Measurements from ENCODE around the gene NOX3.
A peak's percentile ranks its signal among the peaks of the same experiment; 100 is the strongest.
"Not testable (repeated sequence)": the region's sequence is repeated elsewhere in the genome, so short reads cannot be mapped to it uniquely, and the experiment has no call there.

NOX3 gene, protein sequence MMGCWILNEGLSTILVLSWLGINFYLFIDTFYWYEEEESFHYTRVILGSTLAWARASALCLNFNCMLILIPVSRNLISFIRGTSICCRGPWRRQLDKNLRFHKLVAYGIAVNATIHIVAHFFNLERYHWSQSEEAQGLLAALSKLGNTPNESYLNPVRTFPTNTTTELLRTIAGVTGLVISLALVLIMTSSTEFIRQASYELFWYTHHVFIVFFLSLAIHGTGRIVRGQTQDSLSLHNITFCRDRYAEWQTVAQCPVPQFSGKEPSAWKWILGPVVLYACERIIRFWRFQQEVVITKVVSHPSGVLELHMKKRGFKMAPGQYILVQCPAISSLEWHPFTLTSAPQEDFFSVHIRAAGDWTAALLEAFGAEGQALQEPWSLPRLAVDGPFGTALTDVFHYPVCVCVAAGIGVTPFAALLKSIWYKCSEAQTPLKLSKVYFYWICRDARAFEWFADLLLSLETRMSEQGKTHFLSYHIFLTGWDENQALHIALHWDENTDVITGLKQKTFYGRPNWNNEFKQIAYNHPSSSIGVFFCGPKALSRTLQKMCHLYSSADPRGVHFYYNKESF

DNA sequence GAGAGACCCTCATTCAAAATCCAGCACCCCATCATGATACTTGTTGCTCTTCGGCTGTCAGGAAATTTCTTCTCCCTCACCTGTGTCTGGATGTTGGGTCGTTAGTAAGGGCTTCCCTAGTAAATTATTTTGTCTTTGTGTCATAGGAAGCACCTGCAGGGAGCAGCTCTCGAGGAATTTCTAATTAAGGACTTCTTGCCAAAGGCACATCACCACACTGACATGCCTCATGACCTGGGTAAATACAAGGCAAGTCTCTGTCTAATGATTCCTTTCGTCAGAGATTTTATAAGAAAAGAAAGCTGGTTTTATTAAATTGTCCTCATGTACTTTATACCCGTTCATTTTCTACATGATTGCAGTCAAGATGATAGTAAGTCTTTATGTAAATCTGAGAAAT, at the start of gene NOX3:
TSS of gene NOX3 (minus strand) at position 74 of the 400 bp plus-strand sequence. CDS start at position 35, 39 bp downstream.
- in situ Hi-C loops (cut with MboI; ENCODE audit: low pct_unique_long_range_greater_than_20kb, low sequenced_read_pairs), result no loop called here
- DNase-seq, result no peak

DNA sequence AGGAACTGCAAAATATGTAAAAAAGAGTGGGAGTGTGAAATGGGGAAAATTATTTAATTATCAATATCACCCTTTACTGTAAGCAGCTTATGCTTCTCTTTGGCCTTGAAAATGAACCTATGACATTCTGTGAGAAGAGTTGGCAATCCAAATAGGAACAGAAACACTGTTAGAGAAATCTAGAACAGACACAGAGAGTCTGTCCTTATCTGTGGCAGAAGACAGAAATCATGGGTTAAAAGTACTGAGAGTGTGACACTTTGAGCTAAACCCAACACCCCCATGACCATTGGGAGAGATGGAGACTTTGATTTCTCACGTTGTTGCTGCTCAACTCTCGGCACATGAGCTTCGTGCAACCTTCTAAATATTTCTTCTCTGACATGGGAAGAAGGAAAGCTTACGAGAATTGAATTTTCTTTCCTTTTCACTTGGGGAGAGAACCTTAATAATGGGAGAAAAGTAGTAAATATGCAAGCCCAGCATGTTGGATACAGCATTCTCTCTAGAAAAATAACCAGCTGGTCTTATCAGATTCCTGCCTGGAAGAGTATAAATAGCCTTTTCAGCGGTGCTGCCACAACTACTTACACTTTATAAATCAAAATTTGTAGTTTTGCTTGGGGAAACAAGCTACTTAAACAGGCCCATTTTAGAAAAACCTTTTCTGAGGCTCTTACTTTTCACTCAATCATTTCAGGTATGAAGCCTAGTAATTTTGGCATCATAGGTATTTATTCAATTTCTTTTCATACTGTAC, 49.4 kb upstream of the NOX3 start:
- in situ Hi-C loops (cut with MboI; ENCODE audit: low pct_unique_long_range_greater_than_20kb, low sequenced_read_pairs), result no loop called here

GRCh38 chr6:155502393-155502792, 46.8 kb upstream of the NOX3 start:
- no peak for DNase-seq
- in situ Hi-C loops (cut with MboI; ENCODE audit: low pct_unique_long_range_greater_than_20kb, low sequenced_read_pairs), result no loop called here

More for the DNA sequence above, 49.4 kb upstream of the NOX3 start:
- no peak for DNase-seq

GRCh38 chr6:155499574-155499973, 43.9 kb upstream of the NOX3 start:
- in situ Hi-C loops (cut with MboI; ENCODE audit: low pct_unique_long_range_greater_than_20kb, low sequenced_read_pairs), result no loop called here
- DNase-seq, result no peak

DNA sequence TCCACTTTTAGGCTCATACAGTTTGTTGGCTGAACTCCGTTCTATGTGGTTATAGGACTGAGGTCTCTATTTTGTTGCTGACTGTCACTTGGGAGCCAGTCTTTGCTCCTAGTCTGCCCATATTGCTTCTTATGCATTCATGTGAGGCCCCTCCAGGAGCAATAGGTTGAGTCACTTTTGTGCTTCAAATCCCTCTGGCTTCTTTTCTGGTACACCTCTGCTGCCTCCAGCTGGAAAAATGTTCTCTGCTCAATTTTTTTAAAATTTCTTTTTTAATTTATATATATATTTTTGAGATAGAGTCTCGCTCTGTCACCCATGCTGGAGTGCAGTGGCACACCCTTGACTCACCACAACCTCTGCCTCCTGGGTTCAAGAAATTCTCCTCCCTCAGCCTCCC, 42.7 kb upstream of the NOX3 start:
- DNase-seq, result no peak
- in situ Hi-C loops (cut with MboI; ENCODE audit: low pct_unique_long_range_greater_than_20kb, low sequenced_read_pairs), result no loop called here

- DNase-seq, result no peak
- in situ Hi-C loops (cut with MboI; ENCODE audit: low pct_unique_long_range_greater_than_20kb, low sequenced_read_pairs), result no loop called here
Observed at GRCh38 chr6:155497273-155497672, 41.6 kb upstream of the NOX3 start.

DNA sequence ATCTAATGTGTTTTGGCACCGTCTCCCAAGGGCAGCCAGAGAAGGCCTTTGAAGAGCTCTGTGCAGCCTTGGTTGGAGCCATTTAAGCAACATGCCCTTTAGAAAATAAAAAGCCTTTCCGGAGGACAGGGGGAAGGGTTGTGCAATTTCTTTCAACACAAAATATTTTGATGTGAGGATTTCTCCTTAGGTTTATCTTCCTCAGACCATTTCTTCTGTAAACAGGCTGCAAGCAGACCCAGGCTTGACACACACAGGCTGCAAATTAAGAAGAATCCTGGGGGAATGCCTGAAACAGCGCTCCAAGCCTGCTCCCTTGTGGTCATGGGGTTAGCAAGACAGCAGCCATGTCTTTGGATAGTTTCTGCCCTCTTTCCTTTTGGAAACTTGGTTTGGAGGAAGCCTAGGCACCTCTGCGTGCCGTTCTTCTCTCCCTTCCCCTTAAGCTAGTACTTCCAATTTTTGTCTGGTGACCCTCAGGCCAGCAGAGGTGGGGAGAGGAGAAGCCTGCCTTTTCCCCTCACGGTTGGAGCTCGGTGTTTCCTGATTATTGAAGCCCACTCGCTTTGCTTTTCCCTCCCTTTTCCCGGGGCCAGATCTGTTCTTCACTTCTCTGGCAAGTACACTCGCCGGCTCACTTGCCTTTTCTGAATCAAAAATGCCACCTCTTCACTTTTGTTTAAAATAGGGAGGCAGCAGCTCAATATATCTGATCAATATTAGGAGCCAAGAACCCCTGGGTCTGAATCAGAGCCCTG, 39.6 kb upstream of the NOX3 start:
- DNase-seq, result peak; percentile 8
- in situ Hi-C loops (cut with MboI; ENCODE audit: low pct_unique_long_range_greater_than_20kb, low sequenced_read_pairs), result no loop called here

GRCh38 chr6:155493694-155494143, 38.1 kb upstream of the NOX3 start:
- no peak for DNase-seq
- in situ Hi-C loops (cut with MboI; ENCODE audit: low pct_unique_long_range_greater_than_20kb, low sequenced_read_pairs), result no loop called here

- in situ Hi-C loops (cut with MboI; ENCODE audit: low pct_unique_long_range_greater_than_20kb, low sequenced_read_pairs), result no loop called here
- no peak for DNase-seq
Observed at GRCh38 chr6:155493026-155493693, 37.5 kb upstream of the NOX3 start.

GRCh38 chr6:155492061-155492735, 36.6 kb upstream of the NOX3 start:
- in situ Hi-C loops (cut with MboI; ENCODE audit: low pct_unique_long_range_greater_than_20kb, low sequenced_read_pairs), result no loop called here
- DNase-seq, result no peak

DNA sequence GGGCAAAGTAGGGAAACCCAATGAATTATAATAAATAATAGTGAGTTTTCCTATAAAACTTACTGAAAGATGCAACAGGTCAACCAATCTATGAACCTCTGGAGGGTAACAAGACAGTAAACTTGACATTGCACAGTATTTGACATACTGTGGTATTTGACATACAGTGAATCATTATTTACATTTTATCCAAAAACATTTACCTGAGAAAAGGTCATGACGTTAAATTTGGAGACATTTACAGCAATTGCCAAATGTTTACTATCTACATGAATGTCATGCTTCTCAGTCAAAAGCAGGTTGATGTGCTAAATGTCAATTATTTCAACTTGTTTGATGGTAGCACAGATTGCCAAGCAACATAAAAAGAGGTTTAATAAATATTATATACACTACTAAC, 35.8 kb upstream of the NOX3 start:
- in situ Hi-C loops (cut with MboI; ENCODE audit: low pct_unique_long_range_greater_than_20kb, low sequenced_read_pairs), result no loop called here
- DNase-seq, result no peak

GRCh38 chr6:155488197-155488596, 32.6 kb upstream of the NOX3 start:
- DNase-seq; in situ Hi-C loops (cut with MboI; ENCODE audit: low pct_unique_long_range_greater_than_20kb, low sequenced_read_pairs): not testable (repeated sequence)

- DNase-seq, result no peak
- in situ Hi-C loops (cut with MboI; ENCODE audit: low pct_unique_long_range_greater_than_20kb, low sequenced_read_pairs), result no loop called here
Observed at GRCh38 chr6:155487371-155488130, 31.9 kb upstream of the NOX3 start.

- no peak for DNase-seq
- in situ Hi-C loops (cut with MboI; ENCODE audit: low pct_unique_long_range_greater_than_20kb, low sequenced_read_pairs), result no loop called here
Observed at GRCh38 chr6:155486721-155487294, 31.2 kb upstream of the NOX3 start.

GRCh38 chr6:155485756-155486155, 30.1 kb upstream of the NOX3 start:
- in situ Hi-C loops (cut with MboI; ENCODE audit: low pct_unique_long_range_greater_than_20kb, low sequenced_read_pairs), result no loop called here
- no peak for DNase-seq

GRCh38 chr6:155483858-155484257, 28.2 kb upstream of the NOX3 start:
- DNase-seq, result no peak
- in situ Hi-C loops (cut with MboI; ENCODE audit: low pct_unique_long_range_greater_than_20kb, low sequenced_read_pairs), result no loop called here

DNA sequence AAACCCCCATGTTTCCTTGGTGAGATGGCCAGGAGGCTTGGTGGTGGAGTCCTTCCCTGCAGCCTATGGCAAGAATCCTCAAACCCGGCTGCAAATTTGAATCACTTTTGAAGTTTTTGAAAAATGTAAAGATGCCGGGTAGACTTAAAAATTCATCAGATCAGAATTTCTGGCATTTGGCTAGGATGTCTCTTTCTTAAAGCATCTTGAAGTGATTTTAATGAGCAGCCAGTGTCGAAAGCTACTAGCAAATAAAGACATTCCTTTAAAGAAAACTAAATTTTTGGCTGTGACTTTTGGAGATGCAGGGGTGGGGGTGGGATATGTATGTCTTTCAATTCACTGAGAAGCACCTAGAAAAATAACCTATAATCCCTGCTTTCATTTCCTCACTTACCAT, 25.6 kb upstream of the NOX3 start:
- in situ Hi-C loops (cut with MboI; ENCODE audit: low pct_unique_long_range_greater_than_20kb, low sequenced_read_pairs), result no loop called here
- DNase-seq, result no peak
